WTC11 (cell line): ENCODE data around the gene CEP76. TPM values are rescaled to one million over a fixed set of nuclear protein-coding genes. Genes with fewer than 3 reads are reported as not detected.
A peak's percentile ranks its signal among the peaks of the same experiment; 100 is the strongest.

Source experiments
- ATAC-seq: fragments of 200-7000 bp; cut with Tn5 transposase; 2 replicates; pipeline ENCODE4 v1.10.0; 2021; ENCODE audit warnings: mild to moderate bottlenecking, moderate library complexity
- CTCF ChIA-PET: fragments of 300-600 bp; sonication (Branson Sonifier 250); formaldehyde crosslinking; loops from one replicate; lab custom pipeline; 2021; ENCODE audit warnings: antibody characterized with exemption; lab: Charles Lee
- POLR2A ChIA-PET: fragments of 350-600 bp; sonication (Branson Sonifier 250); formaldehyde crosslinking; loops from one replicate; lab custom pipeline; 2021; ENCODE audit warnings: antibody characterized with exemption; lab: Charles Lee
- DNase-seq: peaks from one replicate; pipeline ENCODE4 v3.0.0; 2021; ENCODE audit warnings: low spot score
- H3K27ac Mint-ChIP-seq: 2 replicates; pipeline ENCODE4 v1.8.0; 2021; ENCODE audit warnings: mixed read lengths
- H3K27me3 Mint-ChIP-seq: 2 replicates; pipeline ENCODE4 v1.8.0; 2021; ENCODE audit warnings: low read depth, mild to moderate bottlenecking, moderate library complexity, mixed read lengths
- H3K36me3 Mint-ChIP-seq: 2 replicates; pipeline ENCODE4 v1.8.0; 2021; ENCODE audit warnings: mixed read lengths
- H3K4me1 Mint-ChIP-seq: 2 replicates; pipeline ENCODE4 v1.8.0; 2022; ENCODE audit warnings: mixed read lengths
- H3K4me3 Mint-ChIP-seq: 2 replicates; pipeline ENCODE4 v1.8.0; 2021; ENCODE audit warnings: mild to moderate bottlenecking, moderate library complexity, mixed read lengths
- H3K9me3 Mint-ChIP-seq: 2 replicates; pipeline ENCODE4 v1.8.0; 2021; ENCODE audit warnings: mixed read lengths
- AFF4 ChIP-seq: sonication (generic); formaldehyde crosslinking; IDR thresholded peaks from 2 replicates; pipeline ENCODE4 v1.8.1; 2023; ENCODE audit warnings: mild to moderate bottlenecking, missing genetic modification reagents, borderline replicate concordance
- ATF1 ChIP-seq: sonication (generic); formaldehyde crosslinking; IDR thresholded peaks from 2 replicates; pipeline ENCODE4 v1.8.1; 2023; ENCODE audit warnings: mild to moderate bottlenecking, moderate library complexity, missing genetic modification reagents
- ATF3 ChIP-seq: sonication (generic); formaldehyde crosslinking; conservative IDR thresholded peaks from 2 replicates; pipeline ENCODE4 v1.8.1; 2022; ENCODE audit warnings: mild to moderate bottlenecking, missing genetic modification reagents
- ATF6 ChIP-seq: sonication (generic); formaldehyde crosslinking; IDR thresholded peaks from 2 replicates; pipeline ENCODE4 v1.8.1; 2023; ENCODE audit warnings: mild to moderate bottlenecking, missing genetic modification reagents
- FOXP1 ChIP-seq: sonication (generic); formaldehyde crosslinking; IDR thresholded peaks from 2 replicates; pipeline ENCODE4 v1.8.0; 2022; ENCODE audit warnings: missing genetic modification reagents, mild to moderate bottlenecking, moderate library complexity, borderline replicate concordance
- IRF1 ChIP-seq: sonication (generic); formaldehyde crosslinking; IDR thresholded peaks from 2 replicates; pipeline ENCODE4 v1.8.0; 2023; ENCODE audit warnings: missing genetic modification reagents
- JUN ChIP-seq: sonication (generic); formaldehyde crosslinking; IDR thresholded peaks from 2 replicates; pipeline ENCODE4 v1.8.0; 2023; ENCODE audit warnings: mild to moderate bottlenecking, missing genetic modification reagents
- NFATC4 ChIP-seq: fragments of 250-450 bp; sonication (Bioruptor Pico); IDR thresholded peaks from 2 replicates; pipeline ENCODE4 v1.9.0; 2021; ENCODE audit warnings: mild to moderate bottlenecking
- NFYB ChIP-seq: sonication (generic); formaldehyde crosslinking; conservative IDR thresholded peaks from 2 replicates; pipeline ENCODE4 v1.8.0; 2022; ENCODE audit warnings: low read depth, missing genetic modification reagents
- NR2C2 ChIP-seq: sonication (generic); formaldehyde crosslinking; IDR thresholded peaks from 2 replicates; pipeline ENCODE4 v1.8.0; 2022; ENCODE audit warnings: mild to moderate bottlenecking, missing genetic modification reagents
- RELA ChIP-seq: sonication (generic); formaldehyde crosslinking; IDR thresholded peaks from 2 replicates; pipeline ENCODE4 v1.8.1; 2022; ENCODE audit warnings: missing genetic modification reagents, mild to moderate bottlenecking, borderline replicate concordance
- SMAD4 ChIP-seq: sonication (generic); formaldehyde crosslinking; IDR thresholded peaks from 2 replicates; pipeline ENCODE4 v1.8.0; 2022; ENCODE audit warnings: mild to moderate bottlenecking, missing genetic modification reagents
- ZMAT4 ChIP-seq: fragments of 250-450 bp; sonication (Bioruptor Pico); IDR thresholded peaks from 2 replicates; pipeline ENCODE4 v1.9.0; 2021; ENCODE audit warnings: mild to moderate bottlenecking
- ZNF121 ChIP-seq: sonication (generic); formaldehyde crosslinking; IDR thresholded peaks from 2 replicates; pipeline ENCODE4 v1.8.0; 2023; ENCODE audit warnings: missing genetic modification reagents
- ZNF138 ChIP-seq: sonication (generic); formaldehyde crosslinking; conservative IDR thresholded peaks from 2 replicates; pipeline ENCODE4 v1.8.1; 2022; ENCODE audit warnings: mild to moderate bottlenecking, moderate library complexity, missing genetic modification reagents
- ZNF281 ChIP-seq: sonication (generic); formaldehyde crosslinking; IDR thresholded peaks from 2 replicates; pipeline ENCODE4 v1.8.0; 2023; ENCODE audit warnings: mild to moderate bottlenecking, missing genetic modification reagents
- ZNF425 ChIP-seq: fragments of 250-450 bp; sonication (Bioruptor Pico); conservative IDR thresholded peaks from 2 replicates; pipeline ENCODE4 v1.9.0; 2021; ENCODE audit warnings: mild to moderate bottlenecking
- total RNA-seq: library from RNA; stranded (reverse); gene quantifications from 3 replicates; pipeline ENCODE4 v1.2.3, GENCODE V29; 2021

Gene CEP76
- total RNA-seq, 1 experiment from 2014 or later, result 16.9 TPM

- TF ChIP-seq ATF3 (CRISPR knock-in tag) (no peak), NR2C2 (CRISPR knock-in tag) (no peak), IRF1 (CRISPR knock-in tag) (no peak)
Observed at GRCh38 chr18:12722731-12723130, 20.2 kb upstream of the CEP76 start (continued).

GRCh38 chr18:12721495-12722275 is 19.2 kb upstream of the CEP76 start:
- no peak for ATAC-seq
- no peaks in the 10 kb centered on the region for H3K27me3 Mint-ChIP-seq
- no peak overlapping the region for H3K4me3 Mint-ChIP-seq
- ChIA-PET CTCF (interaction anchor here (1.0 kb wide), 1 partner anchor 391 kb away, joined by 3 read pairs; no protein-coding TSS in a partner anchor), POLR2A (no interaction called here)
- DNase-seq, result no peak
- TF ChIP-seq ZMAT4 (CRISPR knock-in tag) (no peak), RELA (CRISPR knock-in tag) (no peak), ZNF121 (CRISPR knock-in tag) (no peak)
- H3K36me3 Mint-ChIP-seq, result peaks cover 36% of the 10 kb centered on the region
- H3K27ac Mint-ChIP-seq, result peak overlapping the region; percentile 25; the same call in 1 of the 2 replicates
- peaks cover 5% of the 10 kb centered on the region for H3K4me1 Mint-ChIP-seq
- H3K9me3 Mint-ChIP-seq, result no peaks in the 10 kb centered on the region

- peaks cover 61% of the 10 kb centered on the region for H3K36me3 Mint-ChIP-seq
- H3K27ac Mint-ChIP-seq, result peak overlapping the region; percentile 72; the same call in 1 of the 2 replicates
- H3K9me3 Mint-ChIP-seq, result no peaks in the 10 kb centered on the region
- peaks cover 9% of the 10 kb centered on the region for H3K4me1 Mint-ChIP-seq
- ChIA-PET CTCF (interaction anchor here (0.6 to 0.7 kb wide), 3 partner anchors 10 to 179 kb away, joined by 3 to 4 read pairs (median 3); no protein-coding TSS in a partner anchor), POLR2A (interaction anchor here (0.5 to 0.6 kb wide), 2 partner anchors 141 to 239 kb away, joined by 3 read pairs; no protein-coding TSS in a partner anchor)
- H3K4me3 Mint-ChIP-seq, result no peak overlapping the region
- ATAC-seq, result no peak
- DNase-seq, result no peak
- H3K27me3 Mint-ChIP-seq, result no peaks in the 10 kb centered on the region
- no peak for TF ChIP-seq SMAD4 (CRISPR knock-in tag)
- TF ChIP-seq ZNF425 (CRISPR knock-in tag), result no peak
- TF ChIP-seq ZNF138 (CRISPR knock-in tag), result no peak
- TF ChIP-seq ZNF281, result no peak
- no peak for TF ChIP-seq AFF4 (CRISPR knock-in tag)
- no peak for TF ChIP-seq FOXP1
- no peak for TF ChIP-seq NFATC4 (CRISPR knock-in tag)
- no peak for TF ChIP-seq JUN
- no peak for TF ChIP-seq ATF6 (CRISPR knock-in tag)
- TF ChIP-seq NFYB, result no peak
- no peak for TF ChIP-seq ATF1
Observed at GRCh38 chr18:12711446-12711845, 8.9 kb upstream of the CEP76 start.
